ENCODE data around the gene ENC1.

ENC1 gene

DNA sequence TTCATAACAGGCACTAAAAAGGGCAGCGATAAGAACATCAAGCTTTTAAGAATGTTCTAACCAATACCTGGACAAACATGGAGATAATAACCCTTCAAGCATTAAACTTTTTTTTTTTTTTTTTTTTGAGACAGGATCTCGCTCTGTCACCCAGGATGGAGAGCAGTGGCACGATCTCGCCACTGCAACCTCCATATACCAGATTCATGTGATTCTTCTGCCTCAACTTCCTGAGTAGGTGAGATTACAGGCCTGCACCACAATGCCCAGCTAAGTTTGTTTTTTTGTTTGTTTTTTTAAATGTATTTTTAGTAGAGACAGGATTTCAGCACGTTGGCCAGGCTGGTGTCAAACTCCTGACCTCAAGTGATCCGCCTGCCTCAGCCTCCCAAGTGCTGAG is 14.7 kb upstream of the ENC1 start:
- DNase-seq: no peak

- no peak for DNase-seq
These were observed 13.5 kb upstream of the ENC1 start for GRCh38 chr5:74653991-74654390.

DNA sequence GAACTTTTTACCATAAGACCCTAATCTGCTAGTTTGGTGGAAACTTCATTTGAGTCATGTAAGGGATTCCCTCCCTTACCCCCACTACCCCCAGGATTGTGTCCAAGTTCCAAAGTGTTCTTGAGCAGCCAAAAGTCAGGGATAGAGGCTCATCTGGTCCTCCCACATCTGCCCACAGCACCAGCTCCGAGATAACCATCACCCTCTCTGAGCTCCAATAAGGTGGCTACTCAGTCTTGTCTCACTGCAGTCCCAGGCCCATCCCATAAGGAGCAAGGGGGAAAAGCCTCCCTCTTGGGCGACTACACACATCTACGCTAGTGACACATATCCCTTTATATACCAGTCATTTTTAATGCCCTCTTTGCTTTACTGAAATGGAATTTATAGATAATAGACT is 12.0 kb upstream of the ENC1 start:
- DNase-seq: no peak

DNA sequence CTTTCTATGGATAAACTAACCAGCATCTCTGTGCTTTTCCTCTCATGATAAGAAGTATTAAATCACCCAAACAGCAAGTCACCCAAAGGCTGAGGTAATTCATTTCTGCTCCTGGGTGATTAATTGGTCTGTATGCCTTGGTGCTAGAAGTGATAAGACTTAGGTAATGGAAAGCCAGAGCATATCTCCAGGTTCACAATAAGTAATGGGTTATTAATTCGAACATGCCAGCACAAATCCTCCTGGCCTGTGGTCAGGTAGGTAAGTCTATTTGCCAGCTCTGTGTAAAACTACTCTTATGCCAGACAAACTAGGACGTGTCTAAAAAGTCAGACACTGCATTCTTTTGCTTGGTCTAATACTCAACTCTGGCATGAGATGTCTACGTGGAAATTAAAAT is 11.2 kb upstream of the ENC1 start:
- no peak for DNase-seq

DNA sequence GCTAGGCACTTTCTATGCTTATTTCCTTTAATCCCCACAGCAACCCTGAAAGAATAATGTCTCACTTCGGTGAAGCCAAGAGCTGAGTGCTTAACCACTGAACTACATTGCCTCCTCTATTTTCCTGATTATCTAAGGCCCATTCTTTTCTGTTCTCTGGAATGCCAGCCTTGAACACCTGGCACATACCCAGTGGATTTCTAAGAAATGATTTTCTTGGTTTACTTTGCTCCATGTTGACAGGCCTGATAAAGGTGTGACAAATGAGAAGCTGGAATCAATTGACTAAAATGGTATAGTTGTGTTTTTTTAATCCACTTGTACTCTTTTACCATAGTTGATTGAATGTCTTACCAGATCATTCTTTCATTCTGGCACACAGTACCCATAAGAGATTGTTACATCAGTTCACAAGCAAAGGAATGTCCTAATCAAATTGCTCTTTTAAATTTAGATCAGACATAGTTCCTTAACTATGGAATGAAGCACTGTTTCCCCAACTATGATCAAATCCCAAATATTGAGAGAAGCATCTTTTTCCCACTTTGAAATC is 9.0 kb upstream of the ENC1 start:
- DNase-seq: no peak

DNA sequence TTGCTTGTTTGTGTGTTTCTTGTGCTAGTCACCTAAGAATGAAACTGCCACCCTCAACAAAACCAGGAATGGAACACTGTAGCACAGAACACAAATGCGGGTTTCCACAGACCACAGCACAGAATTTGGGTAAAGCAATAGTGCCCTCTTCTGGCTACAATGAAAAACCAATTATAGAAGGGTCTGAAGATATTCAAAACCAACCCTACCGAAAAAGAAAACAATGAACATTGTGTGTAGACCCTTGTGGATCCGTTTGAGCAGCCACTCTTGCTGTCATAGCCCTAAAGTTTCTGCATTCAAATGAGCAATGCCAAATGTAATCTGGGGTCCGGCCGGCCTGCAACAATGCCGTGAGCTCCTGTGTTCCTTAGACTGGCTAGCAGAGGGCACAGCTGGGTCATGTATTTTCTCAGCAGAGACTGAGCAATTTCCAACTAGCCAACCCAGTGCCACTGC is 8.3 kb upstream of the ENC1 start:
- DNase-seq: no peak

- no peak for DNase-seq
These were observed 6.6 kb upstream of the ENC1 start for GRCh38 chr5:74647096-74647495.

DNA sequence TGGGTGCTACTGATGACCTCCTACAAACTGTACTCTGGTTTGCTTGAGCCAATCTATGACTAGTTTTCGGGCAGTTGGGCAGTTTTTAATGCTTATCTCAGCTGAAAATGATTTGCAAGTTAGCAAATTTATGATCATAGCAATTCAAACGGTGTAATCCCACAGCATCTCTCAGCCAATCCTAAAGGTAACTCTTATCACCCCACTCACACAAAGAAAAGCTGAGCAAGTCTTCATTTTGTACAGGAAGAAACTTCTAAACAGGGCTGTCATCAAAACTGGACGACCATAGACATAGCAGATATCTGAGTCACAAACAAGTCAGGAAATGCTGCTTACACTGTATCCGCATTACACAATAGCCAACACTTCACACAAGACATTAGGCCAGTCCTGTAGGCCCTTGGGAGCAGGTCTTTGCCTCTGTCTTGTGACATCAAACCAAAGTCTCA is 2.6 kb upstream of the ENC1 start:
- no peak for DNase-seq

- no peak for DNase-seq
These were observed 2.0 kb upstream of the ENC1 start for GRCh38 chr5:74642543-74642863.

DNA sequence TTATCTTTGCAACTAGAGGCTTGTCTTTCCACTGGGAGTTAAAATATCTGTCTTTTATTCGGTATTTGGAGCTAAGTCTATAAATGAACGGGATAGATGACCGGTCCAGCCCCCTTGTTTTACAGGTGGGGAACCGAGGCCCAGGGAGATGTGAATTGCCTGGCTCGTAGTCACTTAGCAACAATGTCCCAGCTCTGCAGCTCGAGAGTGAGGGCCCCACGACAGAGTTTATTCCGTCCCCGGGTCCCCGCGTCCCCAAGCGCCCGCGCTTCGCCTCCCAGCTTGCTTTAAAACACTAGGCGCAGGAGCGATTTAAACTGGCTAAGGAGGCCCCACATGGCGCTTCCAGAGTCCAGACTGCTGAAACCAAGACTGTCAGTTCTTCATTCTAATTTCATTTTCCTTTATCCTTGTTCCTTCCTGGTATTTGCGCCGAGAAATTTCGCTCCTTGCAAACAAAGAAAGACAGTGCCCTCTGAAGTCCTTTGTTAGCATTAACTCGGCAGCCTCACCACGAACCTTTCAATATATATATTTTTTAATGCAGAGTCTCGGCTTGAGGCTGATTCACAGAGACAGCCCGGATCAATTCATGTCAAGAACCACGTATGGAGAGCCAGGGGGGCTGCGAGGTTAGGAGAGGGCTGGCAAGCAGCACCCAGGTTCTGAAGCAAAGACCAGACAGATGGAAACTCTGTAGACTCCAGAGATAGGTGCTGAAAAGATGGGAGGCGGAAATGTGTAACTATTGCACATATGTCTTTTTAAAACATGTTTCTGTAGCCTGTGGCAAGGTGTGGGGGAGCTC is 1.4 kb upstream of the ENC1 start:
- peak; percentile 57 for DNase-seq

DNA sequence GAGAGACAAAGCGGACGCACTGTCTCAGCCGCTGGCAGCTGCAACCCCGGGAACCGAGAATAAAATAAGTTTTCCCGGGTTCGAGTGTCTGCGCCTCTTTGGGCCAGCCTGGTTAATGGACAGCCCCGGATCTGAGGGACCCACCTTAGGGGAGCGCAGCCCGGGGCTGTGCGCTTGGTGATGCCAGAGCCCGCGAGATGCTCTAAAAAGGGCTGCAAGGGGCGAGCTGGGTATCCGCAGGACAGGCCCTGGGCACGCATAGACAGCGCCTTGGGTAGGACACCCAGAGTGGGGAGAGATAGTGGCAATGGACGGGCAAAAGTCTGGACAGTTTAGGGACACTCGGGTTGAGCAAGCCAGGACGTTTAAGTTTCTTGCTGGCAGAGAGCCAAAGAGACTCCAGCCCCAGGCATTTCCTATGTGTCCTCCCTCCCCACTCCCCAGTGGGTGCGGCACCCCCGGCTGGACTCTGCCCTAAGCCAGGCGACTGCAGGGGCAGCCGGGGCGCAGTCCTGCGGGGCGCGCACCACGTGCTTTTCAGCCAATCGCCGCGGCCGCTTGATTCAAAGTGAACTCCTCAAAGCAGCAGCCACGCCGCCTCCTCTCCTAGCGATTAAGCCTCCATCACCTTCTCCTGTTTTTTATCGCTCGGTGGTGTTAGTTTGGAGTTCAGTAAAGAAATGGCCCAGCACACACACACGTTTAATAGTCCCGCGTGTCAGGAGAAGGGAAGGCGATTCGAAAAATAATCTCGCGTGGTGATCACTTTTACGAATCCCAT is 616 bp upstream of the ENC1 start:
- peak; percentile 76 for DNase-seq

- DNase-seq: peak; percentile 72
These were observed 600 bp downstream of the ENC1 start for GRCh38 chr5:74639807-74640449.

- no peak for DNase-seq
These were observed 1.3 kb downstream of the ENC1 start for GRCh38 chr5:74638970-74639806.

- no peak for DNase-seq
These were observed 2.0 kb downstream of the ENC1 start for GRCh38 chr5:74638544-74638969.

GRCh38 chr5:74636552-74636951 is 4.0 kb downstream of the ENC1 start:
- no peak for DNase-seq

DNA sequence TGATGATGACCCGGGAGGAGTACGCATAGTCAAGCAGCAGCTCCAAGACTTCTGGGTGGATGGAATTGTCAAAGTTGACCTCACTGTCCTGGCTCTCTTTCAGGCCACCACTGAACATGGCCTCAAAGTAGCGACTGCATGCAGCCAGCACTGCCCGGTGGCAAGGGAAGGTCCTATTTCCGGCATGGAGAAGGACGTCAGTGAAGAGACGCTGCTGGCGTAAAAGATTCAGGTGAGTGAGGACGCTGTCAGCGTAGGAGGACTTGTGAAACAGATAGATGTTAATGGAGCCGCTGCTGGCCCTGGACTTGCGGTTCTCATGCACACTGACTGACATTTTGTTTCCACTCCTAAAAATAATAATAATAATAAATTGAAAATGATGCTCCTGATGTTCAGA is 4.4 kb downstream of the ENC1 start:
- no peak for DNase-seq

- DNase-seq: no peak
These were observed 5.8 kb downstream of the ENC1 start for GRCh38 chr5:74634611-74635286.

DNA sequence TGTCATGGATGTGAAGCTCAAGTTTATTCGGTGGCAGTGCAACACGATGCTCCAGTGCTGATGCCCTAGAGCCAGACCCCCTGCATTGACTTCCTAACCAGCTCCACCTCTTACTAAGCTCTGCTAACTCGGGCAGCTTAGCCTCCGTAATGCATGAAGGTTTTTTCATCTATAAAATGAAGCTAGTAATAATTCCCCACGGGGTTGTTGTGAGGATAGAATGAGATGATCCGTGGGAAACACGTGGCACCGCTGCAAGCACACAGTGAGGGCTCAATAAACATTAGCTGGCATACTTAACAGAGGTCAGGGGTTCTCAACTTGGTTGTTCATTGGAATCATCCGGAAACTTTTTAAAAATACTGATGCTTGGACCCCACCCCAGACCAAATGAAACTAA is 6.8 kb downstream of the ENC1 start:
- DNase-seq: no peak

DNA sequence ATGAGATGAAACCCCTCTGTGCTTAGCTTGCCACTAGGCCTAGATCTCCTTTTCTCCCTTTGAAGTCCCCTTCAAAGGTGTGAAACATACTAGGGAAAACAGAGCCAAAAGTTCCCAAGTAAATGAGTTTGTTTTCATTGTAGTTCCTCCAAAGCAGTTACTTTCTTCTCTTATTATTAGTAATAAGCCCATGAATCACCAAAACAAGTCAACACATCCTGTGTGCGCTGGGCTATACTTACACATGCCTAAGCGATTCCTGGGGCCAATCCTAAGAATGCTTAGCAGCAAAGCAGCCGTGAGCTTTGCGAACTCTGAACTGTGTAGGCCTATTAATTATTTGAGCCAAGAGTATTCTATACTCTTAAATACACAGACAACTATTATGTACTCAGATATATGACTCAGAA is 7.6 kb downstream of the ENC1 start:
- no peak for DNase-seq

DNA sequence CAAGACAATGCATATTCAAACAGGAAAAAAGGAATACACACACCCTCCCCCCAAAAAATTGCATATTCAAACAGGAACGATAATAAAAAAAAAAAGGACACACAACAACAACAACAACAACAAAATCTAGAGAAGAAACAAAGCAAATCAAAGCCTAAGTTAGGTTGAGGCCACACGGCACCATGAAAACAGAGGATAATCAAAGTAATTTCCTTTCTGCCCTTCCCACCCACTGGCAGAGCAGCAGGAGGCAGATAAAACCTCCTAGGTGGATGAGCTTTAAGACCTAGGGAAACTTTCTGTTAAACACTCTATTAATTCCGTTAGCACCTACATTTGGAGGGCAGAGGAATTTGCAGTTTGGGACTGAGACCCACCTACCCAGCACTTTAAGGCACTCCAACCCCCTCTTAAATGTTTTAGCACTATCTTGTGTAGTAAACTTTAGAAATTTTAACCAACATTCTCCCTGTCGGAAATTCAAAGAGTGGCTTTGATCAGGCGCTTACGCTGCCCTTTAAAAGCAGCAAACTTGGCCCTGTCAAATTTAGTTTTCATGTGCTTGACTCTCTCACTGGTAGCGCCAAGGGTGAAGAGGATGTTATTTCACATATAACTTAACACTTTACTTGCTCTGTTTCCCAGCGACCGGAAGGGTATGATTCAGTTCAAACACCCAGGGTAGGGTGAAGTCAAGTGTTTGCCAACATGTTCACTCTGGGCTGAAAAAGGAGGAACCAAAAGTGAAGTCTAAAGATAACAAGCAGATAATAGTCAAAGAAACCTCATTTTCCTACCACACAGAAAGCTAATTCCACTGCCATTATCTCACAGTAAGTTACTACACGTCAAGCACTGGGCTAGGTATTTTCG is 9.2 kb downstream of the ENC1 start:
- DNase-seq: no peak

All from activated CD8-positive, alpha-beta memory T cell treated with anti-CD3 and anti-CD28 coated beads, Interleukin-2, amount 50 U/mL, for 48 hours (primary cell).